Transverse colon (tissue), 4 donors: ENCODE results near the gene SDK1. TPM values are rescaled to one million over a fixed set of nuclear protein-coding genes. Genes with fewer than 3 reads are reported as not detected.

Source experiments
- DNase-seq: peaks from one replicate; pipeline ENCODE4 v3.0.0-alpha.2; 2019
- H3K27ac ChIP-seq, 4 donors: fragments of 200-600 bp; sonication (generic); 2 replicates each; pipeline ENCODE4 v1.5.1; 2016 to 2018; ENCODE audit warnings: inconsistent platforms in 4 of 4
- H3K27me3 ChIP-seq: fragments of 200-600 bp; sonication (generic); 2 replicates; pipeline ENCODE4 v1.5.1; 2017; ENCODE audit warnings: inconsistent platforms
- H3K36me3 ChIP-seq, 4 donors: fragments of 200-600 bp; sonication (generic); 2 replicates each; pipeline ENCODE4 v1.5.1; 2017 to 2019; ENCODE audit warnings: inconsistent platforms in 4 of 4
- H3K4me1 ChIP-seq, 4 donors: fragments of 200-600 bp; sonication (generic); 2 replicates each; pipeline ENCODE4 v1.5.1; 2017 to 2020; ENCODE audit warnings: inconsistent platforms in 4 of 4
- H3K4me3 ChIP-seq, 4 donors: fragments of 200-600 bp; sonication (generic); 1 replicate in 1 of 4; 2 replicates in 3 of 4; pipeline versions ENCODE4 v1.5.1 to v1.6.1; 2017 to 2019; ENCODE audit warnings: inconsistent platforms in 4 of 4
- H3K9me3 ChIP-seq, 2 donors: fragments of 200-600 bp; sonication (generic); 2 replicates each; pipeline ENCODE4 v1.5.1; 2017 to 2019; ENCODE audit warnings: inconsistent platforms in 2 of 2
- EP300 ChIP-seq: sonication (generic); formaldehyde crosslinking; IDR thresholded peaks from one replicate; pipeline ENCODE4 v1.6.1; 2017; ENCODE audit warnings: antibody characterized with exemption, low read depth
- POLR2A ChIP-seq: fragments of 450-650 bp; IDR thresholded peaks from one replicate; pipeline ENCODE4 v1.6.1; 2016; ENCODE audit warnings: antibody characterized with exemption, mild to moderate bottlenecking, moderate library complexity
- POLR2AphosphoS5 ChIP-seq, 3 donors: sonication (generic); formaldehyde crosslinking; IDR thresholded peaks; one replicate each; pipeline ENCODE4 v1.6.1; 2016; ENCODE audit warnings: antibody characterized with exemption in 3 of 3
- WGBS, 2 donors: methylation state at CpG; one replicate each; pipeline ENCODE4 v1.1.5; 2018; ENCODE audit warnings: low coverage in 1 of 2; 5-methylcytosine and 5-hydroxymethylcytosine counted together
- in situ Hi-C, 4 donors: fragments of 200-750 bp; cut with MboI; loops; one replicate each; pipeline versions ENCODE4 v1.15.0 to v1.15.1; 2017; ENCODE audit warnings: low sequenced_read_pairs in 3 of 4, low pct_ligation_motif_present in 1 of 4, low pct_unique_long_range_greater_than_20kb in 1 of 4
- intact Hi-C: fragments of 100-400 bp; cut with DNase I; formaldehyde crosslinking; loops from one replicate; pipeline ENCODE4 v1.15.1; 2023; ENCODE audit warnings: low total_unique reads
- total RNA-seq, 4 donors: library from RNA; depleted of rRNA; stranded (reverse); fragments of >200 nt; gene quantifications; one replicate each; pipeline ENCODE4 v1.1.0, GENCODE V29; 2016
- TF ChIP-seq, protein P1 (sequence below), 5 experiments: fragments of 200-600 bp in 3 of 5; fragments of 450-650 bp in 2 of 5; sonication (generic) in 3 of 5; IDR thresholded peaks; 1 replicate in 2 of 5; 2 replicates in 3 of 5; pipeline ENCODE4 v1.5.1; 2016 to 2017; ENCODE audit warnings: antibody characterized with exemption in 5 of 5, inconsistent platforms in 3 of 5, mild to moderate bottlenecking in 2 of 5, moderate library complexity in 1 of 5

The SDK1 gene
- total RNA-seq, 4 donors from 2014 or later, result 4.0 to 8.6 (median 5.4) TPM

DNA sequence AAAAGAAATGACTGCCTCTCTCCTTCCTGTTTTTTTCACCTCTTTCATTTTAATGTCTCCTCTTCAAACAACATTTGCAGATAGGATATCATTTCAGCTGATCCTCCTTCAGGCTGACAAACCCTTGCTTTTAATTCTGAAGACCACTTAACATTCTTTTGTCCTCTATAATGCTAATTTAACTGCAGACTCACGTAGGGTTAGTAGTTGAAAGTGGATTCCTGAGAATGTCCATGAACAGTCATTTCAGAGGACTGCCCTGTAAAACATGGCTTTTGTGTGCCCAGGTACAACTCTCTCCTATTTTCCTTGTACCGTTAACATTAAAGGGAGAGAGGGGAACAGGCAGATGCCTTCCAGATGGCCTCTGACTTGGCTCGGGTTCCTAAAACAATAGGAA lies 524.4 kb downstream of the SDK1 start:
- WGBS, 2 donors, result 49 to 55% methylated on average over 2 to 3 of the region's 3 CpGs
- TF ChIP-seq, protein P1, sequence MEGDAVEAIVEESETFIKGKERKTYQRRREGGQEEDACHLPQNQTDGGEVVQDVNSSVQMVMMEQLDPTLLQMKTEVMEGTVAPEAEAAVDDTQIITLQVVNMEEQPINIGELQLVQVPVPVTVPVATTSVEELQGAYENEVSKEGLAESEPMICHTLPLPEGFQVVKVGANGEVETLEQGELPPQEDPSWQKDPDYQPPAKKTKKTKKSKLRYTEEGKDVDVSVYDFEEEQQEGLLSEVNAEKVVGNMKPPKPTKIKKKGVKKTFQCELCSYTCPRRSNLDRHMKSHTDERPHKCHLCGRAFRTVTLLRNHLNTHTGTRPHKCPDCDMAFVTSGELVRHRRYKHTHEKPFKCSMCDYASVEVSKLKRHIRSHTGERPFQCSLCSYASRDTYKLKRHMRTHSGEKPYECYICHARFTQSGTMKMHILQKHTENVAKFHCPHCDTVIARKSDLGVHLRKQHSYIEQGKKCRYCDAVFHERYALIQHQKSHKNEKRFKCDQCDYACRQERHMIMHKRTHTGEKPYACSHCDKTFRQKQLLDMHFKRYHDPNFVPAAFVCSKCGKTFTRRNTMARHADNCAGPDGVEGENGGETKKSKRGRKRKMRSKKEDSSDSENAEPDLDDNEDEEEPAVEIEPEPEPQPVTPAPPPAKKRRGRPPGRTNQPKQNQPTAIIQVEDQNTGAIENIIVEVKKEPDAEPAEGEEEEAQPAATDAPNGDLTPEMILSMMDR (IDR thresholded peaks at IDR 0.05), result no peak
- TF ChIP-seq EP300, result no peak
- TF ChIP-seq POLR2A, result no peak
- no peak for TF ChIP-seq POLR2AphosphoS5 (IDR thresholded peaks at IDR 0.05)

DNA sequence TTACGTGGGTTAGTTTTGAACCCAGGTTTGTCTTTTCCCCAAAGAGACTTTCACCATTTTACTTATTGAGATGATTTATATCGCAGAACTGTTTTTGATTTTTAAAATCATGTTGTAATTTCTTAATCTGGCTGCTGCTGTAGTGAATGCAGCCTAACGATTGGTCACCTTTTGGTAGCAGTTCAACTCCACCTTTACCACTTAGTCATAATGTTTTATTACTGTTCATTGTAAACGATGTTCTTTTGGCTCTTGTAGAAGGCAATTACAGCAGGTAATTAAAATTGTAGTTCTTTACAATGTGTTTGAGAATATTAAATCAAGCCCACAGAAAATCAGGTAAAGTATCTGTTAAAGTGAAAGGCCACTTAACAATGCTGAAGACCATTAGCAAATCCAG lies 531.1 kb downstream of the SDK1 start:
- Histone ChIP-seq H3K9me3 (no peaks in the 10 kb centered on the region), H3K27me3 (no peaks in the 10 kb centered on the region), H3K4me3 (no peak overlapping the region), H3K36me3 (no peaks in the 10 kb centered on the region), H3K4me1 (peaks cover 0 to 31% (median 7%) of the 10 kb centered on the region in 4 donors), H3K27ac (no peak overlapping the region)
- TF ChIP-seq POLR2AphosphoS5 (IDR thresholded peaks at IDR 0.05) (no peak), EP300 (no peak), POLR2A (no peak)
- TF ChIP-seq, protein P1 (IDR thresholded peaks at IDR 0.05), result no peak
- DNase-seq, result no peak
- intact Hi-C loops, result no loop called here
- WGBS, 2 donors, result 34 to 62% methylated on average over 3 to 4 of the region's 4 CpGs
- in situ Hi-C loops, result no loop called here

More for the DNA sequence above, 524.4 kb downstream of the SDK1 start:
- DNase-seq, result no peak
- H3K9me3 ChIP-seq, result no peaks in the 10 kb centered on the region
- no peak overlapping the region for H3K4me3 ChIP-seq
- peaks cover 0 to 10% (median 3%) of the 10 kb centered on the region in 4 donors for H3K4me1 ChIP-seq
- in situ Hi-C loops, result no loop called here
- no peaks in the 10 kb centered on the region for H3K27me3 ChIP-seq
- H3K27ac ChIP-seq, result no peak overlapping the region
- intact Hi-C loops, result no loop called here
- H3K36me3 ChIP-seq, result no peaks in the 10 kb centered on the region

DNA sequence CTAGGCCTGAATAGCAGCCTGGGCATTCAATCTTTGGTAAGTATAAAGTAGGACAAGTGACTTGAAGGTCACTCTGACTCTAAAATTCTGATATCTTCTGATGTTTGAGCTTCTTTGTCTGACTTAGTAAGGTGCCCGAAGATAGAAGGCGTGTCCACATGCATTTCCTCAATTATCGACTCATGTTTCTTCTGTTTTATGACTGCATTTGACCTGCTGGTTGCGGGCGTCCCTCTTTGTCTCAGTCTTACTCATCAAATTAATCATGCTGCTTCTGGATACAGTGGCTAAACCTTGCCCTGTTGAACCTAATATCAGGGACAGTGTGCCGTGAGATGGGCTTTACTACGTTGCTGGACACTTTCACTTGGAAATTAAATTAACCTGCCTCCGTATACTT lies 534.1 kb downstream of the SDK1 start:
- DNase-seq, result peak; percentile 57
- in situ Hi-C loops (no loop called here), intact Hi-C loops (no loop called here)
- 47 to 65% methylated on average over 6 to 8 of the region's 8 CpGs for whole genome bisulfite sequencing, 2 donors
- Histone ChIP-seq H3K4me1 (peaks cover 0 to 31% (median 7%) of the 10 kb centered on the region in 4 donors), H3K36me3 (no peaks in the 10 kb centered on the region), H3K9me3 (no peaks in the 10 kb centered on the region), H3K4me3 (no peak overlapping the region), H3K27me3 (no peaks in the 10 kb centered on the region), H3K27ac (peak overlapping the region in 2 of 4 donors; percentile 45 to 56)
- no peak for TF ChIP-seq EP300
- TF ChIP-seq POLR2A, result no peak
- TF ChIP-seq, protein P1 (IDR thresholded peaks at IDR 0.05), result no peak
- TF ChIP-seq POLR2AphosphoS5 (IDR thresholded peaks at IDR 0.05), result peak in 1 of 3 donors; percentile 60

DNA sequence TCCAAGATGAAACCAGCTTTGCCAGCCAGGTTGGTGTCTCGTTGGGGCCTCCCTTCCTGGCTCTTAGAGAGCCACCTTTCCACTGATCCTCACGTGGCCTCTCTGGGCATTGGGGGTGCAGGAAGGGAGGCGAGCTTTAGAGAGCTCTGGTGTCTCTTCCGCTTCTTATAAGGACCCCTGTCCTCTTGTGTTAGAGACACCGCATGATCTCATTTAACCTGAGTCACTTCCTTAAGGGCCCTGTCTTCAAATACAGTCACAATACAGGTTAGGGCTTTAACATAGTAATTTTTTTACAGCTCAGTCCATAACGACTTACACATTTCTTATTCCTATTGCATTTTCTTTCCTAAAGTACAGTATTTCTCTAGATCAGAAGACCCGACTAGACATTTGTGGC lies 535.8 kb downstream of the SDK1 start:
- intact Hi-C loops, result no loop called here
- TF ChIP-seq POLR2A (no peak), EP300 (no peak), POLR2AphosphoS5 (IDR thresholded peaks at IDR 0.05) (no peak)
- TF ChIP-seq, protein P1 (IDR thresholded peaks at IDR 0.05), result no peak
- WGBS, 2 donors, result 79 to 83% methylated on average over 4 to 7 of the region's 7 CpGs
- no peak overlapping the region for H3K4me3 ChIP-seq
- H3K36me3 ChIP-seq, result no peaks in the 10 kb centered on the region
- in situ Hi-C loops, result no loop called here
- H3K4me1 ChIP-seq, result peaks cover 0 to 26% (median 6%) of the 10 kb centered on the region in 4 donors
- DNase-seq, result no peak
- H3K27ac ChIP-seq, result no peak overlapping the region
- no peaks in the 10 kb centered on the region for H3K9me3 ChIP-seq
- no peaks in the 10 kb centered on the region for H3K27me3 ChIP-seq
